ENCODE results near the gene FBXO3.
A peak's percentile ranks its signal among the peaks of the same experiment; 100 is the strongest.

Gene FBXO3

GRCh38 chr11:33742249-33742851, 32.0 kb downstream of the FBXO3 start:
- H3K9me3 ChIP-seq (ENCODE audit: insufficient read depth, low read length) = no peaks in the 10 kb centered on the region
- no peaks in the 10 kb centered on the region for H3K9me2 ChIP-seq (replicated peaks; ENCODE audit: insufficient read depth, low read length)
- TF ChIP-seq CTCF (IDR thresholded peaks at IDR 0.05; ENCODE audit: insufficient read depth, low read length, poor library complexity, severe bottlenecking) = peak; percentile 19
- no peak for TF ChIP-seq EZH2phosphoT487 (conservative IDR thresholded peaks at IDR 0.05; ENCODE audit: low read length)
- H3K4me3 ChIP-seq (ENCODE audit: insufficient read depth, low read length, poor library complexity, severe bottlenecking) = no peak overlapping the region
- no peaks in the 10 kb centered on the region for H3K27me3 ChIP-seq (ENCODE audit: low read length)
- no peak overlapping the region for H3K4me2 ChIP-seq (ENCODE audit: low read depth, low read length, poor library complexity, severe bottlenecking)
- no peaks in the 10 kb centered on the region for H3K79me2 ChIP-seq (ENCODE audit: insufficient read depth, low read length)
- H3K9ac ChIP-seq (ENCODE audit: low read length) = no peak overlapping the region
- H3K36me3 ChIP-seq (ENCODE audit: low read length) = no peaks in the 10 kb centered on the region
- H3F3A ChIP-seq (ENCODE audit: insufficient read depth) = no peaks in the 10 kb centered on the region
- H4K20me1 ChIP-seq (ENCODE audit: low read depth, low read length) = no peaks in the 10 kb centered on the region
- H2AFZ ChIP-seq (ENCODE audit: low read depth, low read length, severe bottlenecking) = no peak overlapping the region
- H3K27ac ChIP-seq (ENCODE audit: low read depth, low read length) = no peak overlapping the region

DNA sequence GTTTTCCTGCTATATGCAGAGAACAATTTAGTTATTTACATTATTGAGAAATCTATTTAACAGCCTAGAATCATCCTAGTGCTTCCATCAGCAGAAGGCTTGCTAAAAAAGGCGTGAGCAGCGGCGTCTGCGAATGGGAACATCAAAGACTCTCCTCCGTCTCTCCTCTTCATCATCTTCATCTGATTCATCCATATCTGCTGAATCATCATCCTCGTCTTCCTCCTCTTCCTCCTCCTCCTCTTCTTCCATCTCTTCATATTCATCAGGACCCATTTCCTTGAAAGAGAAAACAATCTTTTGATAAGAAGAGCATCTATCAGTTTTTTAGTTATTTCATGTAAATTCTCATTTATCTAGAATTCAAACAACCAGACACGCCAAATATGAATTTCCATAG, 32.5 kb downstream of the FBXO3 start:
- Histone ChIP-seq H3K36me3 (ENCODE audit: low read length) (no peaks in the 10 kb centered on the region), H4K20me1 (ENCODE audit: low read depth, low read length) (no peaks in the 10 kb centered on the region), H3K4me3 (ENCODE audit: insufficient read depth, low read length, poor library complexity, severe bottlenecking) (no peak overlapping the region), H3K9me3 (ENCODE audit: insufficient read depth, low read length) (no peaks in the 10 kb centered on the region), H2AFZ (ENCODE audit: low read depth, low read length, severe bottlenecking) (no peak overlapping the region), H3K79me2 (ENCODE audit: insufficient read depth, low read length) (no peaks in the 10 kb centered on the region), H3K27ac (ENCODE audit: low read depth, low read length) (no peak overlapping the region), H3K9me2 (replicated peaks; ENCODE audit: insufficient read depth, low read length) (no peaks in the 10 kb centered on the region), H3F3A (ENCODE audit: insufficient read depth) (peaks cover 2% of the 10 kb centered on the region; the same call in 1 of the 2 replicates), H3K27me3 (ENCODE audit: low read length) (no peaks in the 10 kb centered on the region), H3K4me2 (ENCODE audit: low read depth, low read length, poor library complexity, severe bottlenecking) (no peak overlapping the region), H3K9ac (ENCODE audit: low read length) (no peak overlapping the region)
- TF ChIP-seq CTCF (IDR thresholded peaks at IDR 0.05; ENCODE audit: insufficient read depth, low read length, poor library complexity, severe bottlenecking) = no peak
- no peak for TF ChIP-seq EZH2phosphoT487 (conservative IDR thresholded peaks at IDR 0.05; ENCODE audit: low read length)

GRCh38 chr11:33737362-33737821, 36.9 kb downstream of the FBXO3 start:
- no peak for TF ChIP-seq EZH2phosphoT487 (conservative IDR thresholded peaks at IDR 0.05; ENCODE audit: low read length)
- TF ChIP-seq CTCF (IDR thresholded peaks at IDR 0.05; ENCODE audit: insufficient read depth, low read length, poor library complexity, severe bottlenecking) = no peak
- no peaks in the 10 kb centered on the region for H3K9me3 ChIP-seq (ENCODE audit: insufficient read depth, low read length)
- H3K27ac ChIP-seq (ENCODE audit: low read depth, low read length) = no peak overlapping the region
- no peaks in the 10 kb centered on the region for H3K27me3 ChIP-seq (ENCODE audit: low read length)
- no peak overlapping the region for H3K4me3 ChIP-seq (ENCODE audit: insufficient read depth, low read length, poor library complexity, severe bottlenecking)
- no peak overlapping the region for H3K9ac ChIP-seq (ENCODE audit: low read length)
- no peaks in the 10 kb centered on the region for H3K79me2 ChIP-seq (ENCODE audit: insufficient read depth, low read length)
- no peaks in the 10 kb centered on the region for H3K36me3 ChIP-seq (ENCODE audit: low read length)
- H4K20me1 ChIP-seq (ENCODE audit: low read depth, low read length) = no peaks in the 10 kb centered on the region
- no peak overlapping the region for H2AFZ ChIP-seq (ENCODE audit: low read depth, low read length, severe bottlenecking)
- H3F3A ChIP-seq (ENCODE audit: insufficient read depth) = peaks cover 3% of the 10 kb centered on the region; the same call in 1 of the 2 replicates
- H3K9me2 ChIP-seq (replicated peaks; ENCODE audit: insufficient read depth, low read length) = no peaks in the 10 kb centered on the region
- H3K4me2 ChIP-seq (ENCODE audit: low read depth, low read length, poor library complexity, severe bottlenecking) = no peak overlapping the region
